Activated T-cell treated with anti-CD3 and anti-CD28 coated beads for 48 hours (primary cell): Measurements from ENCODE around the gene FGF22.
"Not testable (repeated sequence)": the region's sequence is repeated elsewhere in the genome, so short reads cannot be mapped to it uniquely, and the experiment has no call there.

Experiments used
- DNase-seq: peaks from one replicate; pipeline ENCODE4 v3.0.0-alpha.2; 2020; ENCODE audit warnings: low read depth

FGF22 gene

DNA sequence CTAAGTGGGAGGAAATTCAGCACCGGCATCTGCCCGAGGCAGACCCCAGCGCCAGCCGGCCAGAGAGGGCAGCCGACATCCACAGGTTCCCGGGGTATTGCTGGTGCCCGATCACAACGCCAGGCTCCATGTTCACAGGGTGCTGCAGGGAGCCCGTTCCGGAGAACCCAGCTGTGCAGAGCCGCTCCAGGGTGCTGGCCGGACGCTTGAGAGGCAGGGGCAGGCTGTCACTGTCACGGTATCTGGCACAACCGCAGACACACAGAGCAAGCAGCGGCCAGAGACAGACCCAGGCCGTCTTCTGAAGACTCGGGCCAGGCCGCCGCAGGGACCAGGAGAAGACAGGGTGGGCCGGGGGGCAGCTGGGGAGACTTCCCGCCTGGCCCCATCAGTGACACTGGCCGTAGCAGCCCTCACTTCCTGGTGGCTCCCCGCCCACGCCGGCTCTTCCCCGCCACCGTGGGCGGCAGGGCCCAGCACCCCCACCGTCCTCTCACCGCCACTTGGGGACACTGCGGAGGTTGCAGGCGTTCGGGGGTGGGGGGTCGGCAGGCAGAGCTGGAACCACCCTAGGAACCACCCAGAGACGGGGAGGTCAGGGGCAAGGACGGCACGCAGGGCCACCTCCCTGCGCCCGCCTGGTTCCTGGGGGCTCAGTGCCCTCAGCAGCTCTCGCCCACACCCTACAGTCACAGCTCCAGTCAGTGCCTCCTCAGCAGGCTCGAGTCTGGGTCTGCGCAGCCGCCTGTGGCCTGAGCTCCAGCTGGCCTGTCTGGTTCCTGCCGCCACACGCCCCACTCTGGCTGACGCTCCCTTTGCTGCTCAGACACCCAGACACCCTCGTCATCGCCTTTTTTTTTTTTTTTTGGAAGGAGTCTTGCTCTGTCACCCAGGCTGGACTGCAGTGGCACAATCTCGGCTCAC lies 19.5 kb downstream of the FGF22 start:
- DNase-seq, result no peak

DNA sequence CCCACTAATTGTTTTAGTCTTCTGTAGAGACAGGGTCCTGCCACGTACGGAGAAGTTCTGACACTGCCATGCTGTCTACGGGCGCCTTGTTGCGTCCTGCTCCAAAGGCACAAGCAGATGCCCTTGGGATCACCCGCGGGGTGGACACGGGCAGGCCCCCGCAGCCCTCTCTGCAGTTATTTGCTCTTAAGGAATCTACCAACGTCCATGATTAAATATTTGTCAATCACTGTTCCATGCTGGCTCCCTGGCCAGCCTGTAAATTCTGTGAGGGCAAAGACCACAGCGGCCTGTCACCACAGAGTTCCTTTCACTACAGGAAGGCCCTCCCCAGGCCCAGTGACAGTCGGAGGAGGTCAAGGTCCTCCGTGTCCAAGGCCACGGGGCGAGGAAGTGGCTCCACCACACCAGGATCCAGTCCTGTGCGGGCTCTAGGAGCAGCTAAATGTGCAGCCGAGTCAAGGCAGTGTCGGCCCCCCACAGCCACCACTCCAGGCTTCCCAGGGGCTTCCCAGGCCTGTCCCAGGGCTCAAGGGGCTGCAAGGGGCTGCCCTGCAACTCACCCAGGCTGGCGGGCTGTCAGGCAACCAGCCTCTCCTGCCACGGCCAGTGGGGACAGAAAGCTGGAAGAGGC lies 21.2 kb downstream of the FGF22 start:
- DNase-seq, result no peak

DNA sequence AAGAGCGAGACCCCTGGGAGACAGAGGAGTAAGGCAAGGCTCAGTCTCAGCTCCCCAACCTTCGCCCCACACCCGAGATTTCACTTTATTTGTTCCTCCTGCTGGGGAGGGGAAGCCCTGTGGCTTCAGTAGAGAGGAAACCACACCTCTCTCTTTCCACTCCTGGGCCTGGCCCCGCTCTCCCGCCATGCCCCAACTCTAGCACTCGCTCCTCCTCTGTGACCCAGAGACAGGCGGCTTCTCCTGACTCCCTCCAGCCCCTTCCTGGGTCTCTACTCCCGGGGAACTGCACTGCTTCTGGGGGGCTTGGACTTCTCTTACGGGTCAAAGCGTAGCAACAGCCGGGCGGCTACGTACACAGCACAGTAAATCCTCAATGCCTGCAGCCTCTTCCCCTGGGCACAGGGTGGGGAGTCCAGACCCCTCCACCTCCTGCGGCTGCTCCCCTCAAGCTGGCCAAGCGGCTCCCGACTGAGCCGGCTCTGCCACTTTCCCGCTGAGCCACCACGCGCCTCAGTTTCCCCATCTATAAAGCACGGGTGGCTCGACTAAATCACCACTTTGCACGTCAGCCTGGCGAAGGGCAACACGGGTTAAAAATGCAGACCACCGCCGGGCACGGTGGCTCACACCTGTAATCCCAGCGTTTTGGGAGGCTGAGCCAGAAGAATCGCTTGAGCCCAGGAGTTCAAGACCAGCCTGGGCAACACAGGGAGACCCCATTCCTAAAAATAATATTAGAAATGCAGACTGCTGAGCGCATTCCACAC lies 21.9 kb downstream of the FGF22 start:
- DNase-seq, result peak; percentile 56

DNA sequence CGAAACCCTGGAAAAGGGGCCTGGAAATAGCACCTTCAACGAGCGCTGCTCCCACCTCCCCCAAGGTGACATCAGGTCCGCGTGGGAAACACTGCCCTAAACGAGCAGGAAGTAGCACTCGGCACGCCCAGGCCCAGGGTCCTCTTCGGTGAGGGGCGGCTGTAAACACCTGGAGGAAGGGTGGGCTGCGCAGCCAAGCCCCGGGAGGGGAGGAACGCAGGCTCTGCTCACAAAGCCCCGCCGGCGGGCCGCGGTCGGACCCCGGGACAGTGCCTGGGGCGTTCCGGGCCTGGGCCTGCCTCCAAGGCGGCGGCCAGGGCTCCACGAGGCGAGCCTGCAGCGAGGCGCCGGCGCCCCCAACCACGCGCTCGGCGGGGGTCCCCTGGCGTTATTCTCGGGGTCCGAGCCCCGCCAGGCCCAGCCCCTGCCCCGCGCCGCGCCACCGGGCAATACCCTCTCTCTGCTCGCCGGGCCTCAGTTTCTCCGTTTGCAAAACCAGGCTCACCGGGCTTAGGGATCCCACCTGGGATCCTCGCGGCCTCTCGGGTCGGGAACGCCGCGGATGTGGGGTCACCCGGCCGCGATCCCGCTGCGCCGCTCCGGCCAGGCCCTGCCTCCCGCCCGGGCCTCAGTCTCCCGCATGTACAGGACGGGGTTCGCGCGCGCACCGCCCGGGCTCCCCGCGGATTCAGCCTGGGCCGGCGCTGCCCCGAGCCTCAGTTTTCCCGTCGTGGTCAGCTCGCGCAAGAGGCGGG lies 22.7 kb downstream of the FGF22 start:
- DNase-seq, result peak; percentile 64

DNA sequence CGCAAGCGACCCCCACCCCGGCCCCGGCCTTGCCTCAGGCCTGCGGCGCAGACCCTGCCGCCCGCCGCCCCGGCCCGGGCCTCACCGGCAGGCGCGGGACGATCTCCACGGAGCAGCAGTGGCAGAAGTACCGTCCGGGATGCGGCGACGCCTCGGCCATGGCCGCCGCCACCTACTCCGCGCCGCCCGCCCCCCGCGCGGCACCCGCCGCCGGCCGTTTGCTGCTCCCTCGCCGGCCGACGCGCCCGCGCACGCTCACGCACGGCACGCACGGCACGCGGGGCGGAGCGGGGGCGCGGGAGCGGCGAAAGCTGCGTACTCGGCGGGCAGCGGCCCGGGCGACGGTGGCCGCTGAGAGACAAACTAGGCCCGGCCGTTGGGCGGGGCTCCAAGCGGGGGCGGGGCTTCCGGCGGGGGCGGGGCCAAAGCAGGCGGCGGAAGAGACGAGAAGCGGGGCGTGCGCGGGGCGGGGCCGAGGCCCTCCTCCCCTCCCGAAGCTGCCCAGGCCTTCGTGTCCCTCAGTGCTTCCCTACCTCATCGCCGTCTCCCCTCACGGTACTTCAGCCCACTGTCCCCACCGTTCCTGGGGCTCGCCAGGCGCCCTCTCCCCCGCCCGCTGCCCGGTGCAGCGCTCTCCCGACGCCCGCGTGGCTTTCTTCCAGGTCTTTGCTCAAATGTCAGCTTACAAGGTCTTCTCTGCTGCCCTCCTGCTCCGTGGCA lies 23.4 kb downstream of the FGF22 start, which contains the start of gene RNF126:
Gene RNF126 (minus strand): TSS at position 253 of the 720 bp plus-strand sequence. CDS start 93 bp downstream, at position 160.
- peak; percentile 94 for DNase-seq

DNA sequence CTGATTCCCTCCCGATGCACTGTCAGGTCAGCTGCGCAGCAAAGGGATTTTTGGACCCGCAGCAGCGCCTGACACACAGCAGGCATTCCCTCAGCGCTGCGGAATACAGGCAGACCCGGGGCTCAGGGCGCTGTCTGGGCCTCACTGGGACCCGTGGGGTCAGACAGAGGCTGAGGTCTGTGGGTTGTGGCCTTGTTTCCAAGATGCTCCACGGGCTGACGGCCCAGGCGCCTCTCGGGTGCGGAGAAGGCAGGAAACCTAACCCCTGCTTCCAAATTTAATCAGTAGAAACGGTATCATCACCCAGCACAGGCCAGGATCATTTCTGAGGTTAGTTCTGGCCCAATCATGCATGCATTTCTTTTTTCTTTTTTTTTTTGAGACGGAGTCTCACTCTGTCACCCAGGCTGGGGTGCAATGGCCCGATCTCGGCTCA lies 24.0 kb downstream of the FGF22 start:
- no peak for DNase-seq

DNA sequence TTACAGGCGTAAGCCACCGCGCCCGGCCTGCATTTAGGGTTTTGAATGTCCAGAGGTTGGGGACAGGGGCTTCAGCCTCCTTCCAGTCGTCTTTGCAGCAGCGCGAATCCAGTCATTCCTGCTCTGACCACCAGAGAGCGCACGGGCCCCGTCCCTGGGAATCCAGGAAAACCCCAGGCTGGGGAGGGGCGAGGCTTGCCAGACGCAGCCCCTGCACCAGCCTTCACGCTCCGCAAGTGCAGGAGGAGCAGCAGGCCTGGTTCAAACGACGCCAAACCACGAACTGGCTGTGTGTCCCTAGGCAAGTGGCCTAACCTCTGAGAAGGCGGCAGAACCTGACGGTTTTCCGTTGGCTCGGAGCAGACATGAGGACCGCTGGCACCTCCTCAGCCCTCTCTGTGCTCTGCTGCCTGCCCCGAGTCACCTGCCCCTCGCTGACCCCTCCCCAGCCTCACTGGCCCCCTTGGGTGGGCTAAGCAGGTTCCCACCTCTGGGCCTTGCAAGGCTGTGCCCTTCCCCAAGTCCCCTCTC lies 25.3 kb downstream of the FGF22 start:
- DNase-seq, result peak; percentile 81

DNA sequence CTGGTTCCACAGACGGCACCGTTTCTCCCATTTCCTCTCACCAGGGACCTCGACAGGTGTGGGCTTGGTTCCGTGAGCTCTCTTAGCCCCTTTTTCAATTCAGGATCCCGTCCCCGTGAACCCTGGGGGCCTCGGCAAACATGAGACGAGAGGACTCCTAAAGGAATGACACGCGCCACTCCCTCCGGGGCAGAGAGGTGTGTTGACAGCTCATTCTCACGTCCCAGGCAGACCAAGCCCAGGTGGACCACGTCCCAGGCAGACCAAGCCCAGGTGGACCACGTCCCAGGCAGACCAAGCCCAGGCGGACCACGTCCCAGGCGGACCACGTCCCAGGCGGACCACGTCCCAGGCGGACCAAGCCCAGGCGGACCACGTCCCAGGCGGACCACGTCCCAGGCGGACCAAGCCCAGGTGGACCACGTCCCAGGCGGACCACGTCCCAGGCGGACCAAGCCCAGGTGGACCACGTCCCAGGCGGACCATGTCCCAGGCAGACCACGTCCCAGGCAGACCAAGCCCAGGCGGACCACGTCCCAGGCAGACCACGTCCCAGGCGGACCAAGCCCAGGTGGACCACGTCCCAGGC lies 27.4 kb downstream of the FGF22 start:
- not testable (repeated sequence) for DNase-seq

DNA sequence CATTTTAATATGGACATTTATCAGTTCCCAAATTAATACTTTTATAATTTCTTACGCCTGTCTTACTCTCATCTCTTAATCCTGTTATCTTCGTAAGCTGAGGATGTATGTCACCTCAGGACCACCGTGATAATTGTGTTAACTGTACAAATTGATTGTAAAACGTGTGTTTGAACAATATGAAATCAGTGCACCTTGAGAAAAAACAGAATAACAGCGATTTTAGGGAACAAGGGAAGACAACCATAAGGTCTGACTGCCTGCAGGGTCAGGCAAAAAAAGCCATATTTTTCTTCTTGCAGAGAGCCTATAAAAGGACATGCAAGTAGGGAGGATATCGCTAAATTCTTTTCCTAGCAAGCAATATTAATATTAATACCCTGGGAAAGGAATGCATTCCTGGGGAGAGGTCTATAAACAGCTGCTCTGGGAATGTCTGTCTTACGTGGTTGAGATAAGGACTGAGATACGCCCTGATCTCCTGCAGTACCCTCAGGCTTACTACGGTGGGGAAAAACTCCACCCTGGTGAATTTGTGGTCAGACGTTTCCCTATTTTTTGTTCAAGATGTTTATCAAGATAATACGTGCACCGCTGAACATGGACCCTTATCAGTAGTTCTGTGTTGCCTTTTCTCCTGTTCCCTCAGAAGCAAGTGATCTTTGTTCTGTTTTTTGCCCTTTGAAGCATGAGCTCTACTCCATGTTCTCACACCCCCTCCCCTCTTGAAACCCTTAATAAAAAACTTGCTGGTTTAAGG lies 29.2 kb downstream of the FGF22 start:
- DNase-seq, result not testable (repeated sequence)

DNA sequence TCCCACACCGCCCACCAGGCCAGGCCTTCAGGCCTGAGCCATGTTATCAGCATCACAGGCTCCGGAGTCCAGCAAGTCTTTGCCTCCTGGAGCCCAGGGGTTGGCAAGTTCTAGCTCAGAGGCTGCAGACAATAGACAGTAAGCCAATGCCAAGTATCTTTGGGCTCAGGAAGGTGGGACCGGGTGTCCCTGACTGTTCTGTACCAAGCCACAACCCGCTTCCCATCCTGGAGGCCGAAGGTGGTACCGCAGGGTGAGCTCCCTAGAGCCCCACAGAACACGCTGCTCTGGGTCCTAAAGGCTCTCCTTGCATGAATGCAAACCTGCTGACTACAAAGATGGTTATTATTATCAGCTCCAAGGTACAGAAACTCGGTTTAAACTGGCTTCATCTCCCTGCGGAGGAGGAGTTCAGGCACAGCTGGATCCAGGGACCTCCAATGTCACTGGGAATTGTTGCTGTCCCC lies 31.0 kb downstream of the FGF22 start:
- DNase-seq, result no peak

DNA sequence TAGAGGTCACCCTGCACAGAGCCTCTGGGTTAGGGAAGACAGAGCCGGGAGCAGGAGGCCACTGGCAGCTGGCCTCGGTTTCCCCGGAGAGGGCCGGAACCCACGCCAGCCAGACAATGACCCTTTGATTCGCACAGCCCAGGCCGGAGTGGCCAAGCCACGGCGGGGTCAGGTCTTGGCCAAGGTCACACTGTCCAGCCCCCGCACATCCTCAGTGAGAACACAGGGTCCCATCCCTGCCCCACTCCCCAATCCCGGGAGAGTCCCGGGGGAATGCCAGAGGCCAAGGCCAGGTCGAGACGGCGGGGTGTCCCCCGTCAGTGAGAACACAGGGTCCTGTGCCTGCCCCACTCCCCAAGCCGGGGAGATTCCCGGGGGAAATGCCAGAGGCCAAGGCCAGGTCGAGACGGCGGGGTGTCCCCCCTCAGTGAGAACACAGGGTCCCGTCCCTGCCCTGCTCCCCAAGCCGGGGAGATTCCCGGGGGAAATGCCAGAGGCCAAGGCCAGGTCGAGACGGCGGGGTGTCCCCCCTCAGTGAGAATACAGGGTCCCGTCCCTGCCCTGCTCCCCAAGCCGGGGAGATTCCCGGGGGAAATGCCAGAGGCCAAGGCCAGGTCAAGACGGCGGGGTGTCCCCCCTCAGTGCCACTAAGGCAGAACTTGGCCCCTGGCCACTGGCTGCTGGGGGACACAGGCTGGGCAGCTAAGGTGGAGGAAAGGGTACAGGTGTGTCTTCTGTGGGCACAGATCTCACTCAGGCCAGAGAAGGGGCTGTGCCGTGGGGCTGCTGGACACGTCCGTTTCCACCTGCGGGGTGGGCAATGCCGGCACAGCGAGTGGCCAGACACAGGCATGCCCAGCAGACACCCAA lies 34.8 kb downstream of the FGF22 start:
- no peak for DNase-seq

DNA sequence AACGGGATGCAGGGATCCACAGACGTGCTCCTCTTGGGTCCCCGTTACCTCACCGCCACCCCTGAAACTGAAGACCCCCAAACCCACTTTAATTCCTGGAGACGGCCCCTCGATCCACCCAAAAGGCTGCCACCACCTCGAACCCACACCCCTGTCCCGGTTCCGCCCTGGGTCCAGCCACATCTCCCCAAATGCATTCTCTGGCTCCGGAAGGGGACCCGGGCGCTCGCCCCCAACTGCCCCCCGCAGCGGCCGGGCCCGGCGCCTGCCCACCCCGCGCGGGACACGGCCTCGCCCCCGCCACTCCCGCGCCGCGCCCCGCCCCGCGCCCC lies 36.3 kb downstream of the FGF22 start:
- no peak for DNase-seq

DNA sequence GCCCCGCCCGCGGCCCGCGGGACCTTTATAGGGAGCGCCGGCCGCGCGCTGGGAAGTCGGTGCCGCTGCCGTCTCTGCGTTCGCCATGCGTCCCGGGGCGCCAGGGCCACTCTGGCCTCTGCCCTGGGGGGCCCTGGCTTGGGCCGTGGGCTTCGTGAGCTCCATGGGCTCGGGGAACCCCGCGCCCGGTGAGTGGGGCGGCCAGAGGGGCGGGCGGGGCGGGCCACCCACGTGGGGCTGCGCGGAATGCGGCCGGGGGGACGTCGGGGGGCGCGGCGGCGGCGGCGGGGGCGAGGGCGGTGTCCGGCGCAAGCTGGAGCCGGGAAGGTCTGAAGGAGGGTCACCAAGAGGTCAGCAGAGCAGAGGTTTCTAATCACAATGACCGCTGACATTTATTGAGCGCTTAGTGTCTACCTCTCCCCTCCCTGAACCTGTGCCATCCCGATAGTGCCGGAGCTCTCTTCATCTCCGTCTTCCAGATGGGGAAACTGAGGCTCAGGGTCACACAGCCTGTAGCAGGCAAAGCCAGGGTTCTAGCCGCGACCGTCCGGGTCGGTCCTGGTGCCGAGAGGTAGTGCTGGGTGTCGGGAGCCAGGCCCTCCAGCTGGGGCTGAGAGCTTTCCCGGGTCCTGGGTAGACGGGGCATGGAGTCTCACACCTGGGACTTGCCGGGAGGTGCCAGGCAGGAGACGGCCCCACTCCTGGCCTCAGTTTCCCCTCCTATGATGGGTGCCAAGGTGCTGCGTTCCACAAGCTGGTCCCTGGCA lies 36.8 kb downstream of the FGF22 start, which contains the start of gene FSTL3:
Gene FSTL3 (plus strand): TSS at position 54 of the 767 bp plus-strand sequence. CDS start 32 bp downstream, at position 86.
- no peak for DNase-seq

DNA sequence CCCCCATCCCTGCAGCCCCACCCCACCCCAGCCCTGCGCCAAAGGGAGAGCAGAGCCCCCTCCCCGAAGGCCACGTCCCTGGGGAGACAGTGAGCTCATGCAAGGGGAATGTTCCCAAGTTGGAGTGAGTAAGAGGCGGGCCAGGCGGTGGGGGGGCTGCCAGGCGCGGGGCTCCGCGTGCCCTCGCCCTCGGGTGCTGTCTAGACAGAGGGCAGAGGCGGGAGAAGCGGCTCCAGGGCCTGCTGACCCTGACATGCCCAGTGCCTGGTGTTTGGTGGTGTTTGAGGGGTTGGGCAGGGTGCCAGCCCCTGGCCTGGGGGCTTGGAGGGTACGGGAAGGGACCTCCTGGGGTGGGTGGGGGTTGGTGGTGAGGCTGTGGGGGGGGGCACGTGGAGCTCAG lies 37.5 kb downstream of the FGF22 start:
- DNase-seq, result no peak

DNA sequence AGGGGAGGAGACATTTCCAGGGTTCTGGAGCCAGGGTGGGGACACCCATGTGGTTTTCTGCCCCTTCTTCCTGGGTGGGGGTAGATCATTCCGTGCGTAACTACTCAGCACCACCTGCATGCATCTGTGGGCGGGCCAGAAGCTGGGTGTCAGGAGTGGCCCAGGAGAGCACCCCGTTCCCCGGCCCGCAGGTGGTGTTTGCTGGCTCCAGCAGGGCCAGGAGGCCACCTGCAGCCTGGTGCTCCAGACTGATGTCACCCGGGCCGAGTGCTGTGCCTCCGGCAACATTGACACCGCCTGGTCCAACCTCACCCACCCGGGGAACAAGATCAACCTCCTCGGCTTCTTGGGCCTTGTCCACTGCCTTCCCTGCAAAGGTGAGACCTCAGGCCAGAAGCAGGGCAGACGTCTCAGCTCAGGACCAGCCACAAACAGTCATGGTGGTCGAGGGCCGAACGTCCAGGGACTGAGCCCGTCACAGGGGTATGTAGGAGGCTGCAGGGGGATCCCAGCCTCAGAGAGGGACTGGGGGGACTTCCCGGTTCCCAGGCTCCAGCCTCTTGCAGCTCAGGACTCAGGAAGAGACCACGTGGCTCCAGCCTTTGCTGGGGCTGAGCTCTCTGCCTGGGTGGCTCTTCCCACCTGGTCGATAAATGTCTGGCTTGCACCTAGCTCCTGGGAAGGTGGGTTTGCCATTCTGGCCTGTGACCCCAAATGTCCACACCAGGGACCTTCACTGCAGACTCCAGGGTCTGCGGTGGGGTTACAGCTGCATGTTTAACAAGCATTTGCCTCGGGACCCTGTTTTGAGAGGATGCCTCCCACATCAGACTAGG lies 38.1 kb downstream of the FGF22 start:
- no peak for DNase-seq

DNA sequence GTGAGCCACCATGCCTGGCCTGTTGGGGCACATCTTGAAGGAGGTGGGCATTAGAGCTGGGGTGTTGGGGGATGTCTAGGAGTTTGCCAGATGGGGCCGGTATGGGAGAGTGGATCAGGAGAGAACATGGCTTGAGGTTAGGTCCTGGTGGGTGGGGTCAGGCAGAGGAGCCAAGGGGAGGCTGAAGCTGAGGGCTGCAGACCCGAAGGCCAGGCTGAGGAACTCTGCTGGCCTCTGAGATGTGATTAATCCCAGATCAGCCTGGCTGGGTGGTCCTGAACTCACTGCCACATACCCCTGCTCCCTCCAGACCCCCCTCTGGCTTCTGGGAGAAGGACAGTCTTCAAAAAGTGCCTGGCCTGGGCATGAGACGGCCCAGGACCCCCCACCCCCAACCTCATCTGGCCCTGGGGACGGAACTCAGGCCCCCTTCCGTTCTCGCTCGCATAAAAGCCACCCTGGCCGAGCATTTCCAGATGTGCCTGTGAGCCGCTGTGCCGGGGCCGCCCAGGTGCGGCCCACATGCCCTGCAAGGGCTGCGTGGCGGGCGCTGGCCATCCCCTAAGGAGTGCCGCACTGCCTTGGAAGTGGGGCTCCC lies 39.2 kb downstream of the FGF22 start:
- DNase-seq, result no peak
